SK-N-SH treated with all-trans-retinoic acid at 6 μM for 48 hours (cell line): ENCODE measurements around the gene PASD1.

Source experiments
- ATAC-seq: fragments of 200-7000 bp; cut with Tn5 transposase; 3 replicates; pipeline ENCODE4 v1.9.1; 2020; ENCODE audit warnings: mild to moderate bottlenecking, moderate library complexity
- ARNTL ChIP-seq: fragments of 450-650 bp; formaldehyde crosslinking; IDR thresholded peaks from 2 replicates; pipeline ENCODE4 v1.5.0; 2020; ENCODE audit warnings: low read depth, mild to moderate bottlenecking, moderate library complexity, borderline replicate concordance
- BACH2 ChIP-seq: fragments of 250-450 bp; sonication (Bioruptor Pico); IDR thresholded peaks from 2 replicates; pipeline ENCODE4 v1.9.0; 2021; ENCODE audit warnings: mild to moderate bottlenecking, borderline replicate concordance
- CREB5 ChIP-seq: fragments of 250-450 bp; sonication (Bioruptor Pico); IDR thresholded peaks from 2 replicates; pipeline ENCODE4 v1.5.1; 2020; ENCODE audit warnings: low read depth, mild to moderate bottlenecking, moderate library complexity
- CSDC2 ChIP-seq: fragments of 250-450 bp; sonication (Bioruptor Pico); IDR thresholded peaks from 2 replicates; pipeline ENCODE4 v1.5.0; 2020; ENCODE audit warnings: mild to moderate bottlenecking, moderate library complexity
- CSRNP3 ChIP-seq: fragments of 250-450 bp; sonication (Bioruptor Pico); IDR thresholded peaks from 2 replicates; pipeline ENCODE4 v1.5.1; 2021; ENCODE audit warnings: mild to moderate bottlenecking, moderate library complexity
- ESRRG ChIP-seq: fragments of 250-450 bp; sonication (Bioruptor Pico); IDR thresholded peaks from 2 replicates; pipeline ENCODE4 v1.6.1; 2021; ENCODE audit warnings: mild to moderate bottlenecking
- GLIS3 ChIP-seq: fragments of 250-450 bp; sonication (Bioruptor Pico); IDR thresholded peaks from 2 replicates; pipeline ENCODE4 v1.5.0; 2020; ENCODE audit warnings: mild to moderate bottlenecking, moderate library complexity
- ISL1 ChIP-seq: fragments of 250-450 bp; sonication (Bioruptor Pico); IDR thresholded peaks from 2 replicates; pipeline ENCODE4 v2.1.2; 2022; ENCODE audit warnings: mild to moderate bottlenecking, moderate library complexity
- PATZ1 ChIP-seq: fragments of 250-450 bp; sonication (Bioruptor Pico); IDR thresholded peaks from 2 replicates; pipeline ENCODE4 v1.8.0; 2020; ENCODE audit warnings: mild to moderate bottlenecking, moderate library complexity, borderline replicate concordance
- POU6F1 ChIP-seq: fragments of 250-450 bp; sonication (Bioruptor Pico); IDR thresholded peaks from 2 replicates; pipeline ENCODE4 v1.8.0; 2021; ENCODE audit warnings: low read depth, mild to moderate bottlenecking, moderate library complexity, borderline replicate concordance
- PPARA ChIP-seq: fragments of 250-450 bp; sonication (Bioruptor Pico); IDR thresholded peaks from 2 replicates; pipeline ENCODE4 v1.5.0; 2020; ENCODE audit warnings: mild to moderate bottlenecking, borderline replicate concordance
- RARB ChIP-seq: fragments of 250-450 bp; sonication (Bioruptor Pico); IDR thresholded peaks from 2 replicates; pipeline ENCODE4 v1.8.0; 2021; ENCODE audit warnings: mild to moderate bottlenecking, moderate library complexity
- SNAI2 ChIP-seq: fragments of 250-450 bp; sonication (Bioruptor Pico); IDR thresholded peaks from 2 replicates; pipeline ENCODE4 v1.5.0; 2020; ENCODE audit warnings: mild to moderate bottlenecking, moderate library complexity
- TCF4 ChIP-seq: fragments of 250-450 bp; sonication (Bioruptor Pico); IDR thresholded peaks from 2 replicates; pipeline ENCODE4 v1.8.0; 2021; ENCODE audit warnings: mild to moderate bottlenecking, moderate library complexity, borderline replicate concordance
- TSHZ2 ChIP-seq: fragments of 250-450 bp; sonication (Bioruptor Pico); IDR thresholded peaks from 2 replicates; pipeline ENCODE4 v1.5.0; 2020; ENCODE audit warnings: mild to moderate bottlenecking, moderate library complexity
- ZFP30 ChIP-seq: fragments of 450-650 bp; formaldehyde crosslinking; IDR thresholded peaks from 2 replicates; pipeline ENCODE4 v1.5.0; 2022; ENCODE audit warnings: mild to moderate bottlenecking, moderate library complexity
- ZNF565 ChIP-seq: fragments of 450-650 bp; formaldehyde crosslinking; conservative IDR thresholded peaks from 2 replicates; pipeline ENCODE4 v1.5.0; 2020; ENCODE audit warnings: low read depth, mild to moderate bottlenecking, moderate library complexity
- ZNF70 ChIP-seq: fragments of 450-650 bp; formaldehyde crosslinking; IDR thresholded peaks from 2 replicates; pipeline ENCODE4 v1.5.0; 2020; ENCODE audit warnings: mild to moderate bottlenecking, moderate library complexity
- ZNF8 ChIP-seq: fragments of 450-650 bp; formaldehyde crosslinking; IDR thresholded peaks from 2 replicates; pipeline ENCODE4 v1.5.0; 2020; ENCODE audit warnings: mild to moderate bottlenecking, moderate library complexity

PASD1 gene

GRCh38 chrX:151702741-151703340, 139.4 kb downstream of the PASD1 start:
- TF ChIP-seq POU6F1 (CRISPR knock-in tag) (no peak), CSRNP3 (CRISPR knock-in tag) (no peak), ARNTL (CRISPR knock-in tag) (no peak)
- no peak for ATAC-seq

GRCh38 chrX:151703487-151703886, 140.0 kb downstream of the PASD1 start:
- ATAC-seq: no peak
- TF ChIP-seq ISL1 (CRISPR knock-in tag) (no peak), ARNTL (CRISPR knock-in tag) (no peak), CREB5 (no peak), ZNF565 (no peak)
- TF ChIP-seq, all 23 proteins: peak for 0

- no peak for TF ChIP-seq POU6F1 (CRISPR knock-in tag)
- 0 out of 3 replicates have a peak, but pooled peaks have one; percentile 22 for ATAC-seq
Observed at GRCh38 chrX:151704041-151704663, 140.7 kb downstream of the PASD1 start.

GRCh38 chrX:151708821-151709220, 145.3 kb downstream of the PASD1 start:
- no peak for TF ChIP-seq TCF4 (CRISPR knock-in tag)
- TF ChIP-seq BACH2: no peak
- TF ChIP-seq ZNF8: no peak
- no peak for TF ChIP-seq GLIS3
- TF ChIP-seq ISL1 (CRISPR knock-in tag): no peak
- no peak for TF ChIP-seq ZFP30 (CRISPR knock-in tag)
- no peak for TF ChIP-seq PPARA
- TF ChIP-seq SNAI2 (CRISPR knock-in tag): no peak
- TF ChIP-seq ZNF70 (CRISPR knock-in tag): no peak
- no peak for TF ChIP-seq PATZ1 (CRISPR knock-in tag)
- TF ChIP-seq ESRRG (CRISPR knock-in tag): no peak
- no peak for TF ChIP-seq RARB
- TF ChIP-seq ARNTL (CRISPR knock-in tag): no peak
- TF ChIP-seq CSDC2: no peak
- no peak for TF ChIP-seq TSHZ2
- TF ChIP-seq CSRNP3 (CRISPR knock-in tag): no peak
- TF ChIP-seq POU6F1 (CRISPR knock-in tag): no peak
- no peak for TF ChIP-seq ZNF565
- no peak for ATAC-seq
